Eye (tissue), 1 donor: ENCODE data around the gene RBBP8.

Source experiments
- DNase-seq: peaks from one replicate; pipeline ENCODE4 v3.0.0-alpha.2; 2015

The RBBP8 gene

GRCh38 chr18:23066060-23066459 is 132.9 kb downstream of the RBBP8 start:
- DNase-seq, result peak; percentile 31

GRCh38 chr18:23066504-23067039 is 133.4 kb downstream of the RBBP8 start:
- DNase-seq, result no peak

DNA sequence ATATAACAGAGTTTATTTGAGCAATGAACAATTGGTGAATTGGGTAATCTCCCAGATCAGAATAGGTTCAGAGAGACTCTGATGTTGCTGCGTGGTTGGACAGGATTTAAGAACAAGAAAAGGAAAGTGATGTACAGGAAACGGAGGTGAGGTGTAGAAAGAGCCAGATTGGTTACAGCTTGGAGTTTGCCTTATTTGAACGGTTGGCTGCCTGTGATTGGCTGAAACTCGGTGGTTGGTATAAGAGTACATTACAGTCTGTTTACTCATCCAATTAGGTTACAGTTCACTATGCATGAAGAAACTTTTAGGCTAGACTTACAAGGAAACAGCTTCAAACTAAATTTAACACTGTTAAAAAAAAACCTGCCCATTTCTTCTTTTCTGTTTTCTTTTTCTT is 134.1 kb downstream of the RBBP8 start:
- DNase-seq, result no peak

GRCh38 chr18:23068011-23068410 is 134.9 kb downstream of the RBBP8 start:
- no peak for DNase-seq

GRCh38 chr18:23068570-23069310 is 135.6 kb downstream of the RBBP8 start:
- DNase-seq, result no peak

DNA sequence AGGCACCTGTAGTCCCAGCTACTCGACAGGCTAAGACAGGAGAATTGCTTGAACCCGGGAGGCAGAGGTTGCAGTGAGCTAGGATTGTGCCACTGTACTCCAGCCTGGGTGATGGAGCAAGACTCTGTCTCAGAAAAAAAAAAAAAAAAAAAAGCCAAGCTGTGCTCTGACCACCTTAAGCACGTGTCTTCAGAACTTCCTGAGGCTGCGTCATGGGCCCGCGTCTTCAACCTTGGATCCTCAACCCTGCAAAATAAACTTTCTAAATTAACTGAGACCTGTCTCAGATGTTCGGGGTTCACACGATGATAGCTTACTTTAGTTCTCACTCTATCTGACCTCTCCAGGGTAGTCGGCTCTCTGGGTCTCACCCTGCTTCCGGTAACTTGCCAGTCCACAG is 136.4 kb downstream of the RBBP8 start:
- DNase-seq, result no peak

DNA sequence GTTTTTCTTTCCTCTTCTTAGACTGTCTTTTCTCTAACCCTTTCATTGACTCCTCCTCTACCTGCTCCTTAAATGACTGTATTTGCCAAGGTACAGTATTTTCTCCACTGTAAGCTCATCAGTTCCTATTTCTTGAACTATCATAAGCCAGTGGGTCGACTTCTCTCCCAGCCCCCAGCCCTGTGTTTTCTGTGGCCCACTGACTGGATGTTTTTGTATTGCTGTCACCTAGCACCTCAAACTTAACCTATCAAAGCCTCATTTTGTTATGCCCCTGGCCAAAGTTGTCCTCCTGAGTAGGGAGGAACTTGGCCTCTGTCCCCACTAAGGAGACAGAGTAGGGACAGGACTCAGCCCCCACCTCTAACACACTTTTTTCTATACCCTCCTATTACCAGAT is 136.8 kb downstream of the RBBP8 start:
- no peak for DNase-seq

- no peak for DNase-seq
Observed at GRCh38 chr18:23071285-23071684, 138.2 kb downstream of the RBBP8 start.

- no peak for DNase-seq
Observed at GRCh38 chr18:23072079-23072478, 139.0 kb downstream of the RBBP8 start.

GRCh38 chr18:23073996-23074606 is 141.0 kb downstream of the RBBP8 start:
- DNase-seq, result no peak
